COLO668 (cell line): ENCODE results near the gene ZDBF2.
"Not testable (repeated sequence)": the region's sequence is repeated elsewhere in the genome, so short reads cannot be mapped to it uniquely, and the experiment has no call there.

Experiments used
- DNase-seq: peaks from one replicate; lab custom pipeline; 2025; ENCODE audit not compliant: unreplicated experiment; lab: John Stamatoyannopoulos, UW

The ZDBF2 gene

GRCh38 chr2:206274434-206275311, at the start of gene ZDBF2:
Gene ZDBF2 (plus strand): TSS chr2:206274663. CDS start chr2:206281850, 7,187 bp downstream.
- peak; percentile 79 for DNase-seq

GRCh38 chr2:206225435-206226232, 48.8 kb upstream of the ZDBF2 start:
- no peak for DNase-seq

GRCh38 chr2:206228636-206229035, 45.8 kb upstream of the ZDBF2 start:
- not testable (repeated sequence) for DNase-seq

- no peak for DNase-seq
These were observed 44.8 kb upstream of the ZDBF2 start for GRCh38 chr2:206229642-206230041.

- DNase-seq: peak; percentile 28
These were observed 44.3 kb upstream of the ZDBF2 start for GRCh38 chr2:206230060-206230762.

- no peak for DNase-seq
These were observed 42.7 kb upstream of the ZDBF2 start for GRCh38 chr2:206231669-206232286.

GRCh38 chr2:206232287-206233035, 42.0 kb upstream of the ZDBF2 start:
- DNase-seq: peak; percentile 5

- DNase-seq: no peak
These were observed 35.3 kb upstream of the ZDBF2 start for GRCh38 chr2:206239157-206239556.

- DNase-seq: no peak
These were observed 34.1 kb upstream of the ZDBF2 start for GRCh38 chr2:206240327-206240726.

- DNase-seq: no peak
These were observed 32.7 kb upstream of the ZDBF2 start for GRCh38 chr2:206241736-206242135.

- DNase-seq: no peak
These were observed 29.2 kb upstream of the ZDBF2 start for GRCh38 chr2:206245265-206245672.

- DNase-seq: peak; percentile 29
These were observed 24.2 kb upstream of the ZDBF2 start for GRCh38 chr2:206250041-206250897.

GRCh38 chr2:206253125-206253776, 21.2 kb upstream of the ZDBF2 start:
- no peak for DNase-seq

- DNase-seq: no peak
These were observed 20.7 kb upstream of the ZDBF2 start for GRCh38 chr2:206253777-206254166.

GRCh38 chr2:206255003-206255402, 19.5 kb upstream of the ZDBF2 start:
- no peak for DNase-seq

GRCh38 chr2:206256706-206257205, 17.7 kb upstream of the ZDBF2 start:
- DNase-seq: no peak

GRCh38 chr2:206257350-206257749, 17.1 kb upstream of the ZDBF2 start:
- DNase-seq: no peak

- DNase-seq: no peak
These were observed 16.6 kb upstream of the ZDBF2 start for GRCh38 chr2:206257861-206258260.

GRCh38 chr2:206258615-206259014, 15.8 kb upstream of the ZDBF2 start:
- DNase-seq: not testable (repeated sequence)
